GM18508 (cell line): ENCODE data around the gene CCDC102A.

Source experiments
- ATAC-seq: cut with Tn5 transposase; IDR thresholded peaks from one replicate; pipeline ENCODE4 v1.9.1; 2021; ENCODE audit warnings: moderate number of reproducible peaks; ENCODE audit not compliant: insufficient read depth, unreplicated experiment

The CCDC102A gene

GRCh38 chr16:57538235-57538721, 1.9 kb upstream of the CCDC102A start:
- ATAC-seq, result no peak

DNA sequence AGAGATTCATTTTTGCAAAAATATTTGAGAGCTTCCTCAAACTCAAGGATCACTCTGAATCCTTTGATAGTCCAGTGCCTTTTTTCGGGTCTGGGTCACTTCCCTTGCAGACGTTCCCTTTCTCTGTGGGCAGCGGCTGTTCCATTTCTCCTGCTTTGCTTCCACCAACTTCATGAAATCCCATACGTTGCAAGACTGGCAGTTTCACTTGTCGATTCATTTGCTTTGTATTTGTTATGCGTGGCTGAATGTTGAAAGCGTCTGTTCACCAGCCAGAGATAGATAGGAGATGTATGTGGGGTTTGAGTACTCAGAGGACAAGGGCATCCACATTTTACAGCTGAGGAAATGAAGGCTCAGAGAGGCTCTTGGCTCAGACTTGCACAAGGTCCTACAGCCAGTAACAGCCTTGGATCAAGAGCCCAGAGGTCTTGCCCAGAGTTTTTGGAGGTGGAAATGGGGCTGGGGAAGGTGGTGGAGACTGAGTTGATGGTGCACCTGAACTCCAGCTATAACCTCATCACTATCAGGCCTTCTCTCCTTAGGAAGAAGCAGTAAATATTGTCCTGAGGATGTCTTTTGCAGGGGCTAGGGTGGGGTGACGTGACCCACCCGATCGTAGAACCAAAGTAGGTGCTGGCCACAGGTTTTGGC, 1.3 kb upstream of the CCDC102A start:
- ATAC-seq, result no peak

GRCh38 chr16:57537194-57537505, 779 bp upstream of the CCDC102A start:
- ATAC-seq, result no peak

DNA sequence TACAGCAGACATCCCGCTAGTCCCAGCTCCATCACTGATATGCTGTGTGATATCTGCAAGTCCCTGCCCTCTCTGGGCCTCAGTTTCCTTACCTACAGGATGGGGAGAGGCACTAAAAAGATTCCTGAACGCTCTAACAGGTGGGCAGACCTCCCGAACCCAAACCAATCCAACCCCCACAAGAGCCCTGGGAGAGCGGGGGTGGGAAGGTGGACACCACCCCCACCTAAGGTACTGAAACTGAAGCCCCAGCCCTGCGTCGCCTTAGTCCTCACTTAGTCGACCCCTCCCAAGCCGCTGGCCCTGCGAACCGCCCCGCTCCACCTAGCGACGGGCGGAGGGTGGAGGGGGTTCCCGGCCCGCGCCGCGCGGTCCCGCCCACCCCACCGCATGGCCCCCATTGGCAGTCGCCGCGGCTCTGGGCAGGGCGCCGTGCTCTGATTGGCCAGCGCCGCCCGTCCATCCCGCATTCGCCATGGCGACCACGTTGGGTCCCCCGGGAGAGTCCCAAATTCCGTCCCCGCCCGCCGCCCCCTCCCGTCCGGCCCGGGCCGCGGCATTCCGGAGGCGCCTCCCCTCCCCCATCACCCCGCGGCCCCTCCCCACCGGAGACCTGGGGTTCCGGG, 578 bp downstream of the CCDC102A start:
- ATAC-seq, result no peak

DNA sequence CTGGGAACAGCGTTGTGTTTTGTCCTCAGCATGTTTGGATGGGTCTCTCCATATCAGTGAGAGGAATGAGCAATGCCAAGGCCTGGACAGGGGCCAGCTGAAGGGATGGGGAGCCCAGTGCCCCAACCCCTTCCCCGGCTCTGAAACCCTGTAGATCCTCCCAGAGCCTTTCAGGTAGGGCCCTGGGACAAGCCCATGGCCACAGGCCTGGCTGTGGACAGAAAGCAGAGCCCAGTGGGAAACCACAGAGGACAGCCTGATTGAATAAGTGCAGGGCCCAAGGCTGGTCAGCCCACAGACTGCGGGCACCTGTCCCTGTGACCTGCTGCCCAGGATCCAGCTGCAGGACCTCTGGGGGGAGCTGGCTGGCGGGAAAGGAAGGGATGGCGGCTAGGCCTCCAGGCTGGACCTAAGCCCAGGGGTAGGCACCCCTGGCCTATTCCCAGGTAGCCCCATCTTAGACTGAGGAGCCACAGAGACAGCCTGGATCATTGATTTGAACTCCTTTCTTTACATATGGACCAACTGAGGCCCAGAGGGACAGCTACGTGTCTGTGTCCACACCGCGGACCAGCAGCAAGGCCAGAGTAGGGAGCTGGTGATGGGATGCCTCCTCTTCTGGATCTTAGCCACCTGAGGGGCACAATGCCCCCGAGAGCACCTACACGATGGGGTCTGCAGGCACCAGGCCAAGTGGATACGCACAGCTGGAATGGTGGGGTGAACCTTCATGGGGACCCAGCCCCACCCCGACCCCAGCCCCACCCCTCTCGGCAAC, 1.3 kb downstream of the CCDC102A start:
- ATAC-seq, result no peak

DNA sequence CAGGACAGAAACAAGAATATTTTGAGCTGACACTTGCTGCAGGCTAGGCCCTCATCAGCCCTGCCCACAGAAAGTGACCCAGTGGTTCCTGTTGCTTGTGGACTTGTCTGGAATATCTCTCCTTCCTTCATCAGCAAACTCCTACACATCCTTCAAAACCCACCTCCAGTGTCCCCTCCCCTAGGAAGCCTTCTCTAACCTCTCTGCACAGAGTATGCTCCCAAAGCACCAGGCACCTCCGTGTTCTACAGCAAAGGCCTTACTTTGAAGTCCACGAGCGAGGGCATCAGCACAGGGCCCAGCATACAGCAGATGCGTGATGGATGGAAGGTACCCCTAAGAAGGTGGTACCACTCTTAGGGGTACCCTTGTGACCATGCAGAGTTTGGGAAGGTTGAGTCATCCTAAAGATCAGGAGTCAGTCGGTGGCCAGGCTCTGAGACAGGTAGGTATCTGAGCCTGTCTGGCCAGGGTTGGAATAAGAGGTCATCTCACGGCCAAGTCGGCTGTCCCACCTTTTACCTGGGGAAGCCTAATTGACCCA, 2.0 kb downstream of the CCDC102A start:
- ATAC-seq, result no peak

GRCh38 chr16:57533431-57534336, 2.7 kb downstream of the CCDC102A start:
- ATAC-seq, result no peak

DNA sequence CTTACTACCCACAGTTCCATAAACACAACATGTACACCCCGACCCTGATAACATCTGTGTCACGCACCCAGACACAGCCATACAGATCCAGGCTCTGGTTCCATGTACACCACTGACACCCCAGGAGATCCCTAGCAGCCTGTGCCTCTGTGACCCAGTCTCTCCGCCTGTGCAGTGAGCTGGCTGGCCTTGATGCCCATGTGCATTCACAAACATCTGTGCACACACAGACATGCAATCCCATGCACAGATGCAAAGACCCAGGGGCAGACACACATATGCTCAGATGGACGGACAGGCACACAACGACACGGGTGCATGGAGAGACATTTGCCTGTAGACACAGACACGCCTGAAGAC, 4.1 kb downstream of the CCDC102A start:
- ATAC-seq, result no peak

- no peak for ATAC-seq
Observed at GRCh38 chr16:57531635-57532265, 4.6 kb downstream of the CCDC102A start.

- no peak for ATAC-seq
Observed at GRCh38 chr16:57531253-57531575, 5.2 kb downstream of the CCDC102A start.

GRCh38 chr16:57530522-57531252, 5.7 kb downstream of the CCDC102A start:
- ATAC-seq, result no peak

GRCh38 chr16:57530104-57530521, 6.3 kb downstream of the CCDC102A start:
- ATAC-seq, result no peak

DNA sequence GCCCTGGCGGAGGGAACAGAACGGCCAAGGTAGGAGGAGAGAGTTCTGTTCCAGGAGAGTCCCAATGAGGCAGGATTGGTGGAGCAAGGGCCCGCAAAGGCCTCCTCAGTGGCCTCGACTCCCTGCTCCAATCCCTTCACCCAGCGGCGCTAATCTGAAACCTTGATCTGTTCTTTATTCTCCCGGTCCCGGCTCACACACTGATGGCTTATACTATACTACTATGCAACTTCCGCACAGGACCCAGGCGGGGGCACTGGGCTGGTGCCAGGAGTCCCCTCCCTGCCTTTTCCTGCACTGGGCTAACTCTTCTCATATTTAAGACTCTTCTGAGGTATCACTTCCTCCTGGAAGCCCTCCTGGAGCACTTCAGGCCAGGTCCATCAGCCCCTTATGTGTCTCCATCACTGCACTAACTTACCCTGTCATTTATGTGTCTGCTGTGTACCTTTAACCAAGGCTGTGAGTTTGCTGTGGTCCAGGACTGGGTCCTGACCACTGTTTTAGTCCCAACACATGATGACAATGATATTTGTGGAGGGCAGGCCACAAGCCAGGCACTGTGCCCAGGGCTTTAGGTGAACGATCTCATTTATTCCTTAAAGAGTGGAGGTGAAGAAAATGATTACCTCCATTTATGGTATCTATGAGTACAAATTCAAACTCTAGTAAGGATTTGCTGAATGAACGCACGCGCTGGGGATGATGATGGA, 6.8 kb downstream of the CCDC102A start:
- no peak for ATAC-seq

DNA sequence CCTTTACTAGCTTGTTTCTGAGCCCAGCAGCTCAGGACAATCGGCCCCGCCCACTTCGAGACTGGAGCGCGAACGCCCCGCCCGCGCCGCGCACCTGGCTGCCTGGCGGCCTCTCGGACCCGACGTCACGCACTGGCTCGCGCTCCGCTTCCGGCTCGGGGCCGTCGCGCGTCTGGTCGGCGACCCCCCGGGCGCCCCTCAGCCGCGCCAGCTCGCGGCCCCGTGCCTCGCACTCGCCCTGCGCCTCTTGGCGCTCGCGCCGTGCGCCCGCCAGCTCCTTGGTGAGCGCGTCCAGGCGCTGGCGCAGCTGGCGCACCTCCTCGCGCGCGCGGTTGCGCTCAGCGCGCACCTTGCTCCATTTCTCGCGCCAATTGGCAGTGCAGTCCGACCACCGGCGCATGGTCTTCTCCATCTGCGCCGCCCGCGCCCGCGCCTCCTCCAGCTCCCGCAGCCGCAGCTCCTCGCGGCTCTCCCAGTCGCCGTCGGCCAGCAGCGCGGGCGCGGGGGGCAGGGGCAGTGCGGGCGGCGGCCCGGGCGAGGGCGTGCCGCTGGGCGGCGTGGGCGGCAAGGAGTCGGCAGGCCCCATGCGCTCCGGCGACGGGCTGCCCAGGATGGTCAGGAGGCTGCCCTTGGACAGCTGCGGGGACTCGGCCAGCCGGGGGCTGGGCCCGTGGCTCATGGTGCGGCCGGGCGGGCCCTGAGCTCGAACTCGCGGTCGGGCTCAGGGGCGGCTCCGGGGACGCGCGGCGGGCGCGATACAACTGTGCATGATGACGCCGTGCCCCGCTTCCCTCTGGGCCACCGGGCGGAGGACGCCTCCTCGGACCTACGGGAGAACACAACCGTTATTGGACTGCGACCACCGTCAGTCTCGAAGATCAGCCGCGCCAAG, 7.6 kb downstream of the CCDC102A start:
- no peak for ATAC-seq

DNA sequence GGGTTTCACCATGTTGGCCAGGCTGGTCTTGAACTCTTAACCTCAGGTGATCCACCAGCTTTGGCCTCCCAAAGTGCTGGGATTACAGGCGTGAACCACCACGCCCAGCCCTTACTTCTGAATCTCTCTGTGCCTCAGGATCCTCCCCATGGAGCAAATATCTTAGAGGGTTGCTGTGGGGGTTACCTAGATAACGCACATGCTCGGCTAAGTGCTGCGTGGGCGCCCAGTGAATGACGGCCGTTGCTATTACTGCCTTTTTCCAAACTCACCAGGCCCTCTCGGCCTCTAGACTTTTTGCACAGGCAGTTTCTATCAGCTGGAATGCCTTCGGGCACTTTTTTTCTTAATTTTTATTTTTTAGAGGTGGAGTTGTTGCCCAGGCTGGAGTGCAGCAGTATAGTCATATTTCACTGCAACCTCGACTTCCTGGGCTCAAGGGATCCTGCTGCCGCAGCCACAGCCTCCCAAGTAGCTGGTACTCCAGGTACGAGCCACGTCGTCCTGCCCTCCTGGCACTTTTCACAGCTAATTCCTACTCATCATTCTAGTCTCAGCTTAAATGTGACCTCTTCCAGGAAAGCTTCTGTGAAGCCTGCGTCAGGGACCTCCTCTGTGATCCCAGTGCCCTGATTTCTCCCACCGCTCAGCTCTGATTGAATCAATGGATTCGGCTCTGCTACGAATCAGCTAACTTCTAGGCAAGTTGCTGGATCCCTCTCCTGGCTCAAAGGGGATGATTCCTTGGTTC, 8.6 kb downstream of the CCDC102A start:
- ATAC-seq, result no peak

DNA sequence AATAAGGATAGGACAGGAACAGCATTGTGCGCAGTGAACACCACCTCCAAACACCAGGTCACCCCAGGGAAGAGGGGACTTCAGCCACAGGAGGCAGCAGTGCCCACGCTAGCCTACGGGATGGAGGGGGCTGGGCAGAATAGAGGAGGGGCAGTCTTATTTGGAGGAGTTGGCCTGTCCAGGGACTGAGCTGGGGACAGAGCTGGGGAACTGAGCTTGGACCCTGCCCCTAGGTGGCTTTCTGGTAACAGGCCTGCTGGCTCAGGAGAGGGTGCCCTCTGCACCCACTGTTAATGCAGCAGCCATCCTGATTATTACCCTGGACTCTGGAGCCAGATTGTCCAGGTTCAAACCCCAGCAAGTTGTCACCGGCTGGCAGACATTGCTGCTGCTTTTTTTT, 9.3 kb downstream of the CCDC102A start:
- ATAC-seq, result no peak

- ATAC-seq, result no peak
Observed at GRCh38 chr16:57526498-57526897, 9.9 kb downstream of the CCDC102A start.
